GM19193 (cell line): ENCODE results near the gene CCDC178.

ENCODE experiments used
- POLR2A ChIP-seq: IDR thresholded peaks from 4 replicates; pipeline ENCODE4 v1.6.1; 2011; ENCODE audit not compliant: insufficient read depth, insufficient read length; ENCODE audit errors: extremely low read depth

The CCDC178 gene, protein sequence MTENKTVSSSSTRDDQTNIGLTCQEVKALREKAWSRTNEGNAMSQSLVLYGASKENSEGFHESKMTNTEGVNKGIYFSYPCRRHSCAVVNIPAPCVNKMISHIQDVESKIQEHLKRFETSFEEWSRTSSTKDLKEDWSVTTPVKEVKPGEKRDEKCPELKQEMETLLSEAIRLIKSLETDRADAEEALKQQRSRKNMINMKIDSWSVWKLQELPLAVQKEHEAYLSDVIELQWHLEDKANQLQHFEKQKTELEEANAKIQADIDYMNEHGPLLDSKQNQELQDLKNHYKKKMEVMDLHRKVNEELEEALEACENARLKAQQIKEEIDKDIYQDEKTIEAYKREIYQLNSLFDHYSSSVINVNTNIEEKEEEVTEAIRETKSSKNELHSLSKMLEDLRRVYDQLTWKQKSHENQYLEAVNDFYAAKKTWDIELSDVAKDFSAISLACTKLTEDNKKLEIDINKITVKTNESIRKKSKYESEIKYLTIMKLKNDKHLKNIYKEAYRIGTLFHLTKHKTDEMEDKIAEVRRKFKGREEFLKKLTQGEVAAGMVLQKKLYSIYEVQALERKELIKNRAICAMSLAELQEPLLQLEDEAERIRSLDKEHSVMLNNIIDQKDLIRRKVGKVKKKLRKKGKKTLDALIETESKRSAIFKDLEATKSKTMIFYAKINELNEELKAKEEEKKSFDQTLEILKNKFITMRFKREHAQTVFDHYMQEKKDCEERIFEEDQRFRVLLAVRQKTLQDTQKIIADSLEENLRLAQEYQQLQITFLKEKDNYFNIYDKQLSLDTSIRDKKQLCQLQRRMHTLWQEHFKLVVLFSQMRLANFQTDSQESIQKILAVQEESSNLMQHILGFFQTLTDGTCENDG

DNA sequence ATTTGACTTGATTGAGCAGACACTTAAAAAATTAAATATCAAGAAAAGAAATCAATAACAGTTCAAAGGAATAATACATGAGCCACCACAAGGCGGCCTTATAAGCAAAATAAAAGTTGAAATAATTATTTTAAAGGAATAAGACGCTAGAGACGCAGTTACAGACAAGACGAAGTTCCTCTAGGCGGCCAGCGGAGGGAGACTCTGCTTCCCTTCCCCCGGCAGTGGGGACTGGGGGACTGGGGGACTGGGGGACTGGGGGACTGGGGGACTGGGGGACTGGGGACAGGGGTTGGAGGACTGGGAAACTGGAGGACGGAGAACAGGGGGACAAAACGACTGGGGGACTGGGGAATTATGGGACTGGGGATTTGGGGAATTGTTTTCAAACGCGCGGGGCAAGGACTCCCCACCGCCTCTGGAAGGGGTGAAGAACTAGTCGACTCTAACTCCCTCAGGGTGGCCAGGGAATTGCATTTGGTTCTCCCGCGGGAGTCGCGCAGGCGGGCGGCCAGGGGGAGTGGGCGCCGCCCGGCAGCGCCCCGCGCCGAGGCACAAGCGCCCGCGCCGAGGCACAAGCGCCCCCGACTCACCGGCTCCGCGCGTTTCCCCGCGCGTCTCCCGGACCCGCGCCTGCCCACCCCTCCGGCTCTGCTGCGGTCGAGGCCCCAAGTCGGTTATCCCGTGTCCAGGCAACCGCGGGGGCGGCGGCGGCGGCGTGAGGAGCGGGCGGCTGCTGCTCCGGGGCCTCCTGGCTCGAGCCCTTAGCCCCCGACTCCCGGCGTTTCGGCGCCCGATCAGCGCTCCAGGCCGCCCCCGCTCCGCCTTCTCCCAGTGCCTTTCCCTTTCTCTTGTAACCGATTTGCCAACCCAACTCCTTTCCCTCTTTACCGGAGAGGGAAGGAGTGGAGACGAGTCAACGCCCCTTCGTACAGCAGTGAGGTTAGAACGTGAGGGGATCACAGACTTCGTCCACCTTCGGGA, at the start of gene CCDC178:
CCDC178 (minus strand) TSS at position 662 of the 984 bp plus-strand sequence. CDS start 28,633 bp downstream, outside the sequence.
- TF ChIP-seq POLR2A = no peak

DNA sequence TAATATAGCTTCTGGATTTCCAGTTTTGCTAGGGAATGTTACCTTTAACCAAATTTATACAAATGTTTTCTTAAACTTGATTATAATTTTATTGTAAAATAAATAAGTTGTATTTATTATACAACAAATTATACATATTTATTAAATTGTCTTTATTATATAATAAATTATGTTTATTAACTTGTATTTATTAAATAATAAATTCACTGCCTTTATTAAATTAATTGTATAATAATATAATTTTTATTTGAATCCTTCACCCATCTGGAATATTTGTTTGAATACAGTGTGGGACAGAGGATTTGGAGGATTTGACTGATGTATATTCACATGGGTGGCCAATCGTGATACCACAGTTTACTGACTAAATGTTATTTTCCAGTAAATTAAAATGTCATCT, 43.4 kb upstream of the CCDC178 start:
- TF ChIP-seq POLR2A = no peak

DNA sequence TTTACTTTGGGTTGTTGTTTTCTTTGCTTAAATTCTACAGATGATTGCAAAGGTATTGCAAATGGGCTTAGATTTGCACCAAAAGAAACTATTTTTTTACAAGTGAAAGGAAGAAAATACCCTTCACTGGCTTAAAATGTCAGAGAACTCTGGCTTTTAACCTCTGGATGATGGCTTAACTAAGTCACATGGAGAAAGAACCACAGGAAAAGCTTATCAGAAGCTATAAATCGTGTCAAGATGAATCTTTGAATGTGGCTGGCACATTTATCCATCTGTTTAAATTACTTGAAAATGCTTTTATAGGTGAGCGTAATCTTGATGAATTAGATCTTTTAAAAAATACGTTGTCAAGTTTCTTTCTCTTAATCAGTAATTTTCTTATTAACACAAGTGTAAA, 32.0 kb upstream of the CCDC178 start:
- no peak for TF ChIP-seq POLR2A

DNA sequence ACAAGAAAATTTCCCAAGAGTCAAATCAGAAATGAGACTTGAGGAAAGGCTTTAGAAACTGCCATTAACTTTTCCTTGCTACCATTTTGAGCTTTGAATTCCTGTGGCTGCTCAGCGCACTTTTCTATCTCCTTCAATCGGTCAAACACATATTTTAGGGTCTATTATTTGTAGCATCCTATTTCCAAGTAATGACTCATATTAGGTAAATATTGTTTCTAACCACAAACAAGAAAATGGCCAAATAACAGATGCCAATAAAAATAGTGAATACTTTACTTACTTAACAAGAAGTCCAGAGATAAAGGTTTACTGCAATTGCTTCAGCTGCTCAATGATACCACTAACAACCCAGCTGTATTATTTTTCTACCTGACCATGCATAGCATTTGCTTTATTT, 29.7 kb upstream of the CCDC178 start:
- TF ChIP-seq POLR2A = no peak

DNA sequence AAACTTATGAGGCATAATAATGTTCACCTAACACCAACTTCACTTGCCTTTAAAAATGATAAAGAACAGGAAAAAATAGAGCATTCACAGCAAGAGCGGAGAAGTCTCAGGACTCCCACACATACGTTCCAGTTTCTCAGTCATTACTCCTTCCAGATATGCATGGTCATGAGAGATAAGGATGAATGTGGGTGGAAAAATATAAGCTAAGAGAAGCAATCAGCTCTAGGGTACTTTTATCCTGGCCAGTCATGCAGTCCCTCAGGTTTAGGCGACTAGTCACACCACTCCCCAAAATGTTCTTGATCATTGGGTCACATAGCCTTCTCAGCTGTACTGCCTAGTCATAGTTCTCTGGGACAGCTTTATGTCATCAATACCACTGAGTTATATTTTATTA, 29.2 kb upstream of the CCDC178 start:
- TF ChIP-seq POLR2A = no peak

DNA sequence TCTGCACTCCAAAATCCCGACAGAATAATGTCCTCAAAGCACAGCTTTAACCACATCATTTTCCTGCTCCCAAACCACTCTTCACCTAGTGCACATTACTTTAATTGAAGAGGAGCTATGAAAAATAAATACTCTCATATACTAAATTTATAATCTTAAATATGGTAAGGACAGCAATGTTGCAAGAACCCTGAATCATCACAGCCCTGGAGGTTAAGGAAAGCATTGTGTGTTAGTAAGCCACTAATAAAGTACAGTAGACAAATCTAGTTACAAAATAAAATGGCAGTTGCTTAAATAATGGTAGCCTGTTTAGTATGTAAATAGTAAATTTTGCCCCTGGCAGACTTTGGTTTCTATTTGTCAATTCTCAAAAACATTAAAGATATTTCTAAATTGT, 27.0 kb upstream of the CCDC178 start:
- TF ChIP-seq POLR2A = no peak

DNA sequence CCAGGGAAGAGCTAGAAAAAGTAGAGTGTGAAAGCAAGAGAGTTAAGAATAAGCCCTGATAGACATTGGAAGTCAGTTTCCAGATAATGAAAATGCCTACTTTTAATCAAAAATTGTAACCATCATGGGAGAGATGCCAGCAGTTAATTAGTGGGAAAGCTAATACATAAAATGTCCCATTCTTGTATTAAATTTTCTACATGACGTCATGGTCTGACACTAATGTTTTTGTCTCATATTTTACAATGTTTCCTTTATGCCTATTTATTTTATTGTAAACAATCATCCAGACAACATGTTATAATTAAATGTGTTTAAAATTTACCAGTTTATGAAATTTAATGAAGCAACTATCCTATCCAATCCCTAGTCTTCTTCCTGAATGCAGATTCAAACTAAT, 26.3 kb upstream of the CCDC178 start:
- TF ChIP-seq POLR2A = no peak

DNA sequence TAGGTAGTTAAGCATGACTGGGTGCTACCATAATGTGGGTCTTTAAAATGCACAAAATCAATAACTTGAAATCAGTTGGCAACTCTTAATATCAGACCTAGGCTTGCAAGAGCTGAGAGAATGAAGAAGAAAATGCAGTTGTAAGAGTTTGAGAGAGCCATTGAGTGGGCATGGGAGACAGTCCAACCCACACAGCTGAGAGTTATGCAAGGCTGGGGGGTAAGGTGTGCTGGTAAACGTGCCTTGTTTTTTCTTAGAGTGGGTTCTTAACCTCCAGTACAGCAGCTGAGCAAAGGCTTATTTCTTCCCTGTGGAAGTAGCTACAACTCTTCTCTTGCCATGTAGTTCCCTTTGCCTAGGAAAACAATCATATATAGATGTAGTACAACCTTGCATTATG, 20.2 kb upstream of the CCDC178 start:
- no peak for TF ChIP-seq POLR2A

DNA sequence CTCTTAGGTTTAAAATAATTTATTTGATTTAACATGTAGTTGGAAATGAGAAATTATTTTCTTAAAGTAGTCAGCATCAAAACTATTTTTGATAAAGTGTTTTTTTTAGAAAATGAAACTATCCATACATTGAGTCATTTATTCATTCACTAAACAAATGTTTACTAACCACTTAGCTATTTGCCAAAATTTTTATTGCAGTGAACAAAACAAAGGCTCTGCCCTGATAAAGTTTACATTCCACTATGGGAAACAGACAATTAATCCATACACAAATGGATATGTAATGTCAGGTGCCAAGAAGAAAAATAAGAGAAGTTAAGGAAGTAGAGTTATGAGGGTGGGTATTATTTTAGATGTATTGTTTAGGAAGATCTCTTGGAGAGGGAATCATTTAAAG, 19.1 kb upstream of the CCDC178 start:
- TF ChIP-seq POLR2A = no peak

DNA sequence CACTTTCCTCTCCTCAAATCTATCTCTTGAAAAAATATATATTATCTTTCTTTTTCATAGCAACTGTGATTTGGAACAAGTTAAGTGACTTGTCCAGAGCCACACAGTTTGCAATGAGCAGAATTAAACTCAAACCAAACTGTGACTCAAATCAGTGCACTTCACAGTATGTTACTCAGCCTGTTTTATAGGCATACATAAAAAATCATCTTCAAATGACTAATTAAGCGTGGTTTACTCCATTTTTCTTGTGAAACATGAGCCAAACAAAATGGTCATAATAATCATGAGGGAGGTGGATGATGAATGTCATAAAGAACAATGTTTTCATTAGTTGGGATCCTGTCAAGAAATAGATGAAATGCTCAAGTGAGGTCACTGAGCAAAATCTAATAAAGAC, 6.1 kb upstream of the CCDC178 start:
- TF ChIP-seq POLR2A = no peak

DNA sequence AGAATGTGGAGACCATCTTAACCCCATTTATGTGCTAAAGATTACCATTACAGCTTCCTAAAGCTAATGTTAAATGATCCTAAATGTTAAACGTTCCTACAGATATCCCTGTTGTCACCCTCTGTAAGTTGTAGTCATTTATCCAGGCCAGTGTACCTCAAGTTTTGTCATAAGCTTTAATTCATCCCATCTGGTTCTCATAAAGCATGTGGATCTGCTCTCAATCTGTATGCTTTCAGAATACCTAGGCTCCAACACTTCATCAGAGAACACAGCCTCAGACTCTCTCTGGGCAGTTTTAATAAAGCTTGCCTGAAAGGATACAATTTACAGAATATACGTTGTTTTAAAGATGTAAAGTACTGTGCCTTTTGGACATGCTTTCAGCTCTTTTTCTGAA, 4.2 kb upstream of the CCDC178 start:
- TF ChIP-seq POLR2A = no peak

DNA sequence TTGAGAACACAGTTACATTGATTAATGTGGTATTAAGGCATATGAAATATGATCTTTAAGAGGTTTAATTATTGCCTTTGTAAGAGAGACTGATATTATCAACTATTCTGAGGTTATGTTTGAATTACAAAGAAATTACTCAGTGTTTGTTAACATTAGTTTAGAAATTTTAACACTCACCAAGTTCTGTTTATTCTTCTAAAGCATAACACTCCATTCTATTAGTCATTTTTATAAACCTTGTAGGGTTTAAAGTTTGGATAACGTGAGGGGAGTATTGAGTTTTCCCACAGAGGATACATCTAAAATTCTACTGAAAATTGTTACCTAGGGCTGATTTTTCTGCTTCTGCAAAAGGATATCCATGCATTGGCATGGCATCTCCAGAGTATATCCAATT, 7.7 kb downstream of the CCDC178 start:
- TF ChIP-seq POLR2A = no peak

DNA sequence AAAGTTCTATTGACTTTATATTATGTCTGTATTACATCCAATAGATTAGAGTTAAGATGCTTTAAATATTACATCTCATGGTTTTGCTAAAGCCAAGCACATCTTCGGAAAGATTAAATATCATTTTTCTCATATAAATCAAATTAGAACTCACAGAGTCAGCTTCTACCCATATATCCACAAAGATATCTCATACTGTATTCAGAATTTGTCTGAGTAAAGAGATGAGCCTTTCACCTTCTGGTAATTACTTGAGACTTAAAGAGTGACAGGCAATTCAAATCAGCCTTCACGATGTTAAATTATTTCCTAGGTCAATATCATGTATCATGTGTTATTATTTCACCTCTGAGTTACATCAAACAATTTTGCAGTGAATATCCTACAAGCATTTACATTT, 13.0 kb downstream of the CCDC178 start:
- no peak for TF ChIP-seq POLR2A

DNA sequence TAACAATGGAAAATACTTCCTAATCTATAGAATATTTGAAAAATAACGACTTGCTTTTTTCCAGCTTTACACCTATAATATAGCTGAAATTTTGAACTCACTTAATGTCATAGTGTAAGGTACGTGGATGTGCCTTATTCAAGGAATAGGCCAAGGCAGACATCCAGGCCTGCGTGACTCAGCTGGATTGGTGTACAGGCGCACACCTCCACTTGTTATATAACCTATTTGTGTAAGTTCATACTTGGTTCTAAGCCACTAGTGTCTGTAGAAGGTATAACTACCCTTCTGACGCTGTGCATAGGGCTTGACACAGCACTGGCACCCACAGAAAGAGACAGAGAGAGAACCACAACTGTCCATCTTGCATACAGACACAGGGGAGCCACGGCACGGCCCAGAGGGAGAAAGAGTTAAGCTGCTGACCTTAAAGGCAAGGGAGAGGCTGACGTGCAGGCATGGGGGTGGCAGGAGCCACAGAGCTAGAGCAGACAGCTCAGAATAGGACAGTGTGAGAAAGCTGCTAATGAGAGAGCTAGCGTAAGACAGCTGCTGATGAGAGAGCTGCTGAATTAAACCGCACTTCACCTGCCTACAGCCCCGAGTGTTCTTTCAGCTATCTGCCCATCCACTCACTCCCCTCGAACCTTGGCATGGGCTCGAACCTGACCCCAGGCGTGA, 16.1 kb downstream of the CCDC178 start:
- no peak for TF ChIP-seq POLR2A

DNA sequence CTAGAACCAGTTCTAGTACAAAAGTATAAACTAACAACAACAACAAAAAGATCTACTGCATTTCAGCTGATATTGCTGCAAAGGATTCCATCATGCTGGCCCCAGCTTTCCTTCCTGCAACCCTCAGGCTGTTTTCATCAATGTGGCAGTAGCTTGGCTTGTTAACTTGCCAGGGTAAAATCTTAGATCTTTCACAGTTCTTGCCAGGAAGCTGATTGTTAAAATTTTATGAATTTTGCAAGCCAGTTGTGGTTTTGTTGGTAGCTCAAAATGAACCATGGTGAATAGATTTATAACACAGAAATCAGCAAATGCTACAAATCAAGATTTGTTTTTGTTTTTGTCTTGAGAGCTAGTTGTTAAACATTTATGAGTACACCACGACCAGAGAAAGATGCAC, 19.3 kb downstream of the CCDC178 start:
- TF ChIP-seq POLR2A = no peak

DNA sequence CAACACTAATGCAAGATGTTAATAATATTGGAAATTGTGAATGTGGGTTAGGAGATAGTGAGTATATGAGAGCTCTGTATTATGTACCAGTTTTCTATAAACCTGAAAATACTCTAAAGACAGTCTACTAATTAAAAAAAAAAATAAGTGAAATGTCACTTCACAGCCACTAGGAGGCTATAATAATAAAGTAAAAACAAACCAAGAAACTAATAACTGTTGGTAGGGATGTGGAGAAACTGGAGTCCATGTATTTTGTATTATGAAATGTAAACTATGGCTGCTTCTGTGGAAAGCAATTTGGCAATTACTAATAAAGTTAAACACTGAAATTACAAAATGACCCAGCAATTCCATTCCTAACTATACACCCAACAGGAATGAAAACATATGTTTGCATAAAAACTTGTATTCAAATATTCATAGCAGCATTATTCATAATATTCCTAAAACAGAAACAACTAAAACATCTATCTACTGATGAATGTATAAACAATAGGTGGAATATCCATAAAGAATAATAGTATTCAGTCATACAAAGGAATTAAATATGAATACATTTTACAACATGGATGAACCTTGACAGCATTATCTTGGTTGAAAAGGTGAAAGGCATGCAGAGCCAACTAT, 36.2 kb downstream of the CCDC178 start:
- TF ChIP-seq POLR2A = no peak
